Fibroblast of the aortic adventitia (primary cell): ENCODE results near the gene ANKRD16. TPM values are rescaled to one million over a fixed set of nuclear protein-coding genes. Genes with fewer than 3 reads are reported as not detected.
A peak's percentile ranks its signal among the peaks of the same experiment; 100 is the strongest.
"Not testable (repeated sequence)": the region's sequence is repeated elsewhere in the genome, so short reads cannot be mapped to it uniquely, and the experiment has no call there.

Source experiments
- DNase-seq: peaks from one replicate; pipeline ENCODE4 v3.0.0-alpha.2; 2010; ENCODE audit warnings: low read depth
- H3K4me3 ChIP-seq: 2 replicates; pipeline ENCODE4 v1.5.1; 2011; ENCODE audit warnings: low read depth, mild to moderate bottlenecking, control low read depth, low read length, moderate library complexity
- CTCF ChIP-seq: IDR thresholded peaks from 2 replicates; pipeline ENCODE4 v1.5.1; 2011; ENCODE audit warnings: mild to moderate bottlenecking, low read length, control low read depth, inconsistent platforms; ENCODE audit not compliant: insufficient read depth
- total RNA-seq: library from RNA; depleted of rRNA; stranded (reverse); fragments of >200 nt; gene quantifications from 2 replicates; pipeline ENCODE4 v1.2.3, GENCODE V29; 2012; ENCODE audit warnings: low replicate concordance

The ANKRD16 gene
- total RNA-seq, 1 donor = 5.0 TPM

- no peak overlapping the region for H3K4me3 ChIP-seq
These were observed 2.1 kb downstream of the ANKRD16 start for GRCh38 chr10:5887641-5888040.

DNA sequence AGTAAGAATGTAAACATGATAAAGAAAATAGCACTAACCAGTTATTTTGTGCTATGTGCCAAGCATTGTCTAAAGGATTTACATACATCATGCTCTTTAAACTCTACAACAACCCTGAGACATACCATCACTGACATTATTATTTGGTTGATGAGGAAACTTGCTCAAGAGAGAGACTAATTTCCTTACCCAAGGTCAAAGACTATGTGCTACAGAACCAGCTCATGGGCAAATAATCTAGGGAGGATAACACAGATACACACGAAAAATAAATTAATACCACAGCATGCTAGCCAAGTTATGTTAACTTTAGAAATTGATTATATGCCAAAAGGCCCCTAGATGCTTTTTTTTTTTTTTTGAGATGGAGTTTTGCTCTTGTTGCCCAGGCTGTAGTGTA is 2.7 kb downstream of the ANKRD16 start:
- H3K4me3 ChIP-seq = no peak overlapping the region
- peak; percentile 25 for DNase-seq
- no peak for TF ChIP-seq CTCF

More at GRCh38 chr10:5887641-5888040, 2.1 kb downstream of the ANKRD16 start:
- no peak for DNase-seq
- TF ChIP-seq CTCF = no peak

GRCh38 chr10:5885619-5886018 is 4.1 kb downstream of the ANKRD16 start:
- no peak for TF ChIP-seq CTCF
- DNase-seq = no peak
- no peak overlapping the region for H3K4me3 ChIP-seq

DNA sequence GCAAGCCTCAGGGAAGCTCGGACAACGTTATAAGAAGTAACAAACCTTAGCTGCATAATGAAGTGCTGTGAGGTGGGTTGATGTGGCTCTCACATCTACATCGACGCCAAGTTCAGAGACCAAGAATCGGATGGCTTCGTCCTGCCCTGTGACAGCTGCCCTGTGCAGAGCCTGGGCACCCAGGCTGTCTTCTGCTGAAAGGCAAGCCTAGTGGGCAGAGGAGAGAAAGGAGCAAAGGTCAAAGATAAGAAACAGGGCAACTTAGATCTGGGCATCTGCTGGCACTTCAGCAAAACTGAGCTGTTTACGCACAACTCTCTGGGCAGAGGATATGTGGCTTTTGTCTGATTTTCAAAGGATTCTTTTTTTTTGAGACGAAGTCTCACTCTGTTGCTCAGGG is 6.7 kb downstream of the ANKRD16 start:
- DNase-seq = no peak
- H3K4me3 ChIP-seq = no peak overlapping the region
- TF ChIP-seq CTCF = no peak

GRCh38 chr10:5877041-5877440 is 12.7 kb downstream of the ANKRD16 start:
- not testable (repeated sequence) for DNase-seq, H3K4me3 ChIP-seq

DNA sequence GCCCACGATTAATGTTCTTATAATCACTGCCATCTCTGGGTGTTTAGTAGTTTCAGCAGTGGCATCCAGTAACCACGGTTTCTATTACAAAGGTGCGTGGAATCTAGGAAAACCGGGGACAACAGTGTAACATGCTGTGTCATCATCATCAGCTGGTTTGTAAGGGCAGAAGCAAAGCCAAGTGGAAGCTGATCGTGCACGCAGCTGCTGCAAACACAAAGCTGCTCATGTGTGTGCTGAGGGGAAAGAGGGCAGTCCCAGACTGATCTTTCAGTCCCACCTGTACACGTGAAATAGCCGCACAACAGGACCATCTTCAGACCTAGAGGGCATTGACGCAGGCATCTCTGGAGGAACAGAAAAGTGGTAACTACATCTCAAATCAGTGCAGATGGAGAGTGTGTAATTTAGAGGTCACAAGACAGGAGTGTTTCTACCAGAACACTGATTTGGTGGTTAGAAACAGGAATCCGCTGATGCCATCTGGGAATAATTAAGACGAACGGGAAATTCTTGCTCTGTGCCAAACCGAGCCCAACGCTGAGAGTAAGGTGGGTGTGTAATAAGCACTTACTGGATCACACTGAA is 13.4 kb downstream of the ANKRD16 start:
- peak; percentile 87 for DNase-seq
- no peak overlapping the region for H3K4me3 ChIP-seq
- no peak for TF ChIP-seq CTCF

GRCh38 chr10:5873515-5873995 is 16.1 kb downstream of the ANKRD16 start:
- H3K4me3 ChIP-seq = no peak overlapping the region
- peak; percentile 71 for TF ChIP-seq CTCF
- peak; percentile 88 for DNase-seq
